ENCODE results near the gene TIE1.

TIE1 gene

DNA sequence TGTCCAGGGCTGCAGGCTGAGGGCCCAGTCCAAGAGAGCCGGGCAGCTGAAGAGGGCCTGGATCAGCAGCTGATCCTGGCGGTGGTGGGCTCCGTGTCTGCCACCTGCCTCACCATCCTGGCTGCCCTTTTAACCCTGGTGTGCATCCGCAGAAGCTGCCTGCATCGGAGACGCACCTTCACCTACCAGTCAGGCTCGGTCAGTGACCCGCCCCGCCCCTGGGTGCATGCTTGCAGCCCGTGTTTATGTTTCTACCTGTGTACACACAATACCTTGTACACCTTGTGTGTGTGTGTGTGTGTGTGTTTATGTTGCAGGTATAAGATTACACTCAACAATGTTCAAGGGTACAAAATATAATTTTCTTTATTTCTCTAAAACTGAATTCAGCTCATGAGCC, 13.0 kb downstream of the TIE1 start:
- DNase-seq: no peak

GRCh38 chr1:43314233-43314632, 13.5 kb downstream of the TIE1 start:
- no peak for DNase-seq

GRCh38 chr1:43315481-43315880, 14.7 kb downstream of the TIE1 start:
- no peak for DNase-seq

DNA sequence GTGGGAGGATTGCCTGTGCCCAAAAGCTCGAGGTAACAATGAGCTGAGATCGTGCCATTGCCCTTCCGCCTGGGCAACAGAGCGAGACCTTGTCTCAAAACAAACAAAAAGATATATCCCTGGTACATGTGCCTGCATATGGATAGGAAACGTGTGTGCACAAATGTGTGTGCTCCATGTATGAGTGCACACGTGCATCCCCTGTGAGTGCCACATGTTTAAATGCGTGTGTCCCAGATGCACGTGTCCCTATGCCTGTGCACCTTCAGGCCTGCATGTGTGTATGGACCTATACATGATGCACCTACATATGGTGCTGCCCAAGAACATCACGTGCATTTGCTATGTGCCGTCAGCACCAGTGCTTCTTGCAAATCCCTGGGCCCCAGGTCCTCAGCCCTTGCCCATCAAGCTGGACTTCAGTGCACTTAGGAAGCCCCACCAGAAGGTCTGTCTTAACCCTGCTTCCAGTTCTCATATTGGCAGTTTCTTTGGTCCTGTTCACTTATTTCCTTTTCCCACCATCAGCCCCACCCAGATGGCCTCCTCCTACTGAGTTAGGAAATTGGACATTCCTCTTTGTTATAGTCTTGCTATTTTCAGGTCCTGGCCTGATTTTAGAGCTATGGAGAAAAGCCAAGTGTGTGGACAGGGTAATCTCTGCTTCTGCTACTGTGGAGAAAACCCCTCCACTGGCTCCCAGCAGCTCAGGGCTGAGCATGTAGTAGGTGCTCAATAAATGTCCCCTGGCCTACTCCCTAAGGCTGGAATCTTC, 15.4 kb downstream of the TIE1 start:
- DNase-seq: no peak

DNA sequence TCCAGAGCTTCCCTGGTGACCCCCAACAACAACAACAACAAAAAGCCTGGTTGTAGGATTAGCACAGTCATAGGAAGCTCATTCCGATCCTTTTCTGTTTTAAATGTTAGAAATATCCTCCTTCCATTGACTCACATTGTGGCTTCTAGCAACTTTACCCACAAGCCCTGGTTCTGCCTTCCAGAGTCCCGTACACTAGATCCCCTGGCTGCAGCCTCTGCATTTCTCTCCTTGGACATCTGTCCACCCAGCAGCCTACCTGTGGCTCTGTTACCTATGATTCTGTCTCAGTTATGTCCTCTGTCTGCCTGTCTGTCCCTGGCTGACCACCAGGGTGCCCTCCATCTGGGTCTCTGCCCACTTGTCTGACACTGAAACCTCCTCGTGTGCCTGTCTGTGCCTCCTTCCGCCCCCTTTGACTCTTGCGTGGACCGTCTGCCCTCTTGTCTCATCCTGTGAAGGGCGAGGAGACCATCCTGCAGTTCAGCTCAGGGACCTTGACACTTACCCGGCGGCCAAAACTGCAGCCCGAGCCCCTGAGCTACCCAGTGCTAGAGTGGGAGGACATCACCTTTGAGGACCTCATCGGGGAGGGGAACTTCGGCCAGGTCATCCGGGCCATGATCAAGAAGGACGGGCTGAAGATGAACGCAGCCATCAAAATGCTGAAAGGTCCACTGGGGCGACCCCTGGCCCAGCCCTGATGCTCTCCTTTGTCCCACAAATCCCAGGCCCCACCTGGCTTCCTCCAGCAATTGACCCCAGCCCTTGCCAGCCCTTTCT, 16.1 kb downstream of the TIE1 start:
- no peak for DNase-seq

- DNase-seq: no peak
These were observed 17.2 kb downstream of the TIE1 start for GRCh38 chr1:43317817-43318471.

DNA sequence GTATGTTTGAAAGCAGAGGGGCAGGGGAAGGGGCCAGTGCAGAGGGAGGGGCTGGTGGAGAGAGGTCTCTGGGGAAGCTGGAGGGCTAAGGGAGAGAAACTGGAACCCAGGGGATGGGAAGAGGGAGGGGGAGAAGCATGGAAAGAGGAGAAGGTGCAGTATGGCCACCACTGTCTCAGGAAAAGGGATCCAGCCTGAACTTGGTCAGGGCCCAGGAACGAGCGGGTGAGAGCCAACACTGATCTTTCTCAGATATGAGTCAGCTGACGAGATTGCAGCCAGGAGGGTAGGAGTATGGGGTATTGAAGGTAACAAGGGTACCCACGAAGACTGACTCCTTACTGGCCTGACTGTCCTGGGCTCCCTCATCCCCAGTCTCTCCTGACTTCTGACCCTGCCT, 18.0 kb downstream of the TIE1 start:
- no peak for DNase-seq

DNA sequence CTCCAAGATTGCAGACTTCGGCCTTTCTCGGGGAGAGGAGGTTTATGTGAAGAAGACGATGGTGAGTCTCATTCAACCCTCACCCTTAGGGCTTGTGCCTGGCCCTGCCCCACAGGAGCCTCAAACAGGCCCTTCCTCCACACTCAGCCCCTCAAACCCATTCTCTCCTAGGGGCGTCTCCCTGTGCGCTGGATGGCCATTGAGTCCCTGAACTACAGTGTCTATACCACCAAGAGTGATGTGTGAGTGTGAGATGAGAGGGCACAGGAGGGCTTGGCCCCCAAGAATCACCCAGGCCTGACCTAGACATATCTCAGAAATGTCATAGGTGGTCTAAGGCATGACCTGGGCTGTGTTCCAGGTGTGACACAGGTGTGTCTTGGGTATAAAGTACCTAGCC, 18.5 kb downstream of the TIE1 start:
- DNase-seq: no peak

- no peak for DNase-seq
These were observed 19.0 kb downstream of the TIE1 start for GRCh38 chr1:43319766-43320165.

DNA sequence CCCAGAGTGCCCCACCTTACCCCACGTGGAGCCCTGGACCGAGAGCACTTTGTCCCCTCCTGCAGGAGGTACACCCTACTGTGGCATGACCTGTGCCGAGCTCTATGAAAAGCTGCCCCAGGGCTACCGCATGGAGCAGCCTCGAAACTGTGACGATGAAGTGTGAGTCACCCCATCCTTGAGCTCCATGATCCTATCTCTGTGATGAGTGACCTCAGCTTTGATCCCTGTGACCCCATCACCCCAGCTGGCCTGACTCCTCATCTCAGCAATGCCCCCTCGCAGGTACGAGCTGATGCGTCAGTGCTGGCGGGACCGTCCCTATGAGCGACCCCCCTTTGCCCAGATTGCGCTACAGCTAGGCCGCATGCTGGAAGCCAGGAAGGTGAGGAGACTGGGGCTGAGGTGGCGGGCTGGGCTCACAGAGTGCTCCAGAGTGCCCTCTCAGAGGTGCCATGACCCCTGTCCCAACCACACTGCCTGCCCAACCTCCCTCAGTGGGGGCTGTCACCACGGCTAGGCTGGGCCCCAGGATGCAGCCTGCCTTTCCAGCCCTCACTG, 20.6 kb downstream of the TIE1 start:
- DNase-seq: no peak

- DNase-seq: no peak
These were observed 21.7 kb downstream of the TIE1 start for GRCh38 chr1:43322506-43322905.

- DNase-seq: no peak
These were observed 24.0 kb downstream of the TIE1 start for GRCh38 chr1:43324810-43325209.

DNA sequence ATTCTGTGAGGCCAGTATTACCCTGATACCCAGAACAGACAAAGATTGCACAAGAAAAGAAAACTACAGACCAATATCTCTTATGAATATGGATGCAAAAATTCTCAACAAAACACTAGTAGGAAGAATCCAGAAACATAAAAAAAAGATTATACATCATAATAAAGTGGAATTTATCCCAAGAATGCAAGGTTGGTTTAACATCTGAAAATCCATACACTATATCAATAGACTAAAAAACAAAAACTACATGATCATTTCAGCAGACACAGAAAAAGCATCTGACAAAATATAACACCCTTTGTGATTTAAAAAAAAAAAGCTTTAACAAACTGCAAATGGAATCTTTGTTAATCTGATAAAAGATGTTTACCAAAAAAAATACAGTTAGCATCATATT, 24.6 kb downstream of the TIE1 start:
- no peak for DNase-seq

DNA sequence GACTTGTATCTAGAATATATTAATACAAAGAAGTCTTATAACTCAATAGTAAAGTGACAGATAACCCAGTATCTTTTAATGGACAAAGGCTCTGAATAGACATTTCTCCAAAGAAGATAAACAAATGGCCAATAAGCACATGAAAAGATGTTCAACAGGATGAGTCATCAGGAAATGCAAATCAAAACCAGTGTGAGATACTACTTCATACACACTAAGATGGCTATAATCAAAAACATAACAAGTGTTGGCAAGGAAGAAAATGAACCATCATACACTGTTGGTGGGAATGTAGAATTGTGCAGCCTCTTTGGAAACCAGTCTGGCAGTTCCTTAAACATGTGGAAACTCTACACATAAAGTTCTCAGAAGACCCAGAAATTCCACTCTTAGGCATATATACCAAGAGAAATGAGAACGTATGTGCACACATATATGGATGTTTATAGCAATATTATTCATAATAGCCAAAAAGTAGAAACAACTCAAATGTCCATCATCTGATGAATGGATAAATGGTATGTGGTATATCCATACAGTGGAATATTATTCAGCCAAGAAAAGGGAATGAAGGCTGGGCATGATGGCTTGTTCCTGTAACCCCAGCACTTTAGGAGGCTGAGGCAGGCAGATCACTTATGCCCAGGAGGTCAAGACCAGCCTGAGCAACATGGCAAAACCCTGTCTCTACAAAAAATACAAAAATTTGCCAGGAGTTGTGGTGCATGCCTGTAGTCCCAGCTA, 26.9 kb downstream of the TIE1 start:
- no peak for DNase-seq

- peak; percentile 3 for DNase-seq
These were observed 29.4 kb downstream of the TIE1 start for GRCh38 chr1:43329995-43330751.

DNA sequence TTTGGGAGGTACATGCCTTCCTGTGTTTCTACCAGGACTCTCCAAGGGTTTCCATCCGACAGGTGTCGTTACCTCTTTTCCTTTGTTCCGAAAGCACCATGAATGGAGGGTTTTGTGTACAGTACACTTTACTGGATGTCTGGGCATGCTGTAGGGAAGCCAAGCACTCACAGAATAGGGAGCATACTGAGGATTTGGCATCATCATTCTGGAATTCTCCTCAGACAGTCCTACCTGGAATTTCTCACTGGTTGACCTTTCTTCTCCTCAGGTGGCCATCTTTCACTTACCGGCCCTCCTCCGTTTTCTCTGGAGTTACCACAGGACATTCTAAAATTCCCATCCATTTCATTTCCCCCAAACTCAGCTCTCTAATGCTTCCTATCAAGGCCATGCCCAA, 30.9 kb downstream of the TIE1 start:
- DNase-seq: no peak

- no peak for DNase-seq
These were observed 33.8 kb downstream of the TIE1 start for GRCh38 chr1:43334453-43335205.

DNA sequence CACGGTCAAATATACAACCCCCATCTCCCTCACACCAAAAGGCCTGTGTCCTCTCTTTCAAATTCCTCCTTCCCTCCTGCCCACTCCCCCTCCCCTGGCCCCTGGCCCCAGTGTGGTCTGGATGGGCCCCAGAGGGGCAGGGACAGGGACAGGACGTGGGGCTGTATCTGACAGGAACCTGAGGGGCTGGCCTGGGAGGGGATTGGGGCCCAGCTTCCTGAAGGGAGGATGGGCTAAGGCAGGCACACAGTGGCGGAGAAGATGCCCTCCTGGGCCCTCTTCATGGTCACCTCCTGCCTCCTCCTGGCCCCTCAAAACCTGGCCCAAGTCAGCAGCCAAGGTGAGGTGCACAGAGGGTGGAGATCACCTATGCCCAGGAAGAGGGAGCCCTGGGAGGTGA, 36.8 kb downstream of the TIE1 start, which contains the start of gene MPL:
MPL (plus strand) TSS at position 231 of the 400 bp plus-strand sequence; CDS start at position 262, 31 bp downstream.
- no peak for DNase-seq

GRCh38 chr1:43338001-43338400, 37.2 kb downstream of the TIE1 start:
- DNase-seq: no peak

- no peak for DNase-seq
These were observed 38.9 kb downstream of the TIE1 start for GRCh38 chr1:43339584-43340232.

DNA sequence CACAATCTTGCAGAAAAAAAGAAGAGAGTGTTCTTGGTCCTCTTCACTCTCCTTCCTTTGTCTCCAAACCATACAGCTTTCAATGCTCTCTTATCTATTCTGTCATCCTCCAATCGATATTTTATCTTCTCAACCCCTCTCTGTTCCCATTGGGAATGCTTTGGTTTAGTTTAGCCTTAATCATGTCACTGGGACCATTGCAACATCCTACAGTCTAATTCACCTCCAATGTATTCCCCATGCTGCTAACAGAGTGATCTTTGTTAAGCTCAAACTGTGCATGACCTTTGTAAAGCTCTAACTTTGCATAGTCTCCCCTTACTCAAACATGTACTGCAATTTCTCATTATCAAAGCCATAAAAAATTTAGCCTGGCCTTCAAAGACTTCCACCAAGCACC, 39.8 kb downstream of the TIE1 start:
- DNase-seq: no peak
